ENCODE results near the gene NMNAT3. TPM values are rescaled to one million over a fixed set of nuclear protein-coding genes. Genes with fewer than 3 reads are reported as not detected.

The NMNAT3 gene
- total and polyA plus RNA-seq, 2 experiments from 2014 or later = not detected

- no peak overlapping the region for H3K4me2 ChIP-seq (ENCODE audit: unreplicated experiment)
- H3K4me1 ChIP-seq (ENCODE audit: insufficient read depth) = no peaks in the 10 kb centered on the region
- H3K79me2 ChIP-seq (ENCODE audit: insufficient read depth) = no peaks in the 10 kb centered on the region
- no peak overlapping the region for H3K27ac ChIP-seq
- no peak for DNase-seq
- no peaks in the 10 kb centered on the region for H4K20me1 ChIP-seq (ENCODE audit: insufficient read depth)
- no peaks in the 10 kb centered on the region for H3K36me3 ChIP-seq (ENCODE audit: low read depth)
- 65 to 68% methylated on average over 1 of the region's 1 CpG for WGBS, 2 experiments (ENCODE audit: low coverage in 1 of 2, low lambda C conversion rate in 2 of 2, missing lambda C conversion rate in 2 of 2)
- no peaks in the 10 kb centered on the region for H3F3A ChIP-seq (ENCODE audit: insufficient read depth)
- H3K9me2 ChIP-seq (ENCODE audit: insufficient read depth) = no peaks in the 10 kb centered on the region
- TF ChIP-seq EZH2phosphoT487 (IDR thresholded peaks at IDR 0.05; ENCODE audit: insufficient read depth, low read depth) (no peak), EZH2 (IDR thresholded peaks at IDR 0.05; ENCODE audit: insufficient read depth, poor library complexity, severe bottlenecking) (no peak)
- H3K9ac ChIP-seq = no peak overlapping the region
- no peak overlapping the region for H2AFZ ChIP-seq
- in situ Hi-C loops (cut with MboI) = no loop called here
- no peaks in the 10 kb centered on the region for H3K27me3 ChIP-seq (replicated peaks; ENCODE audit: insufficient read depth)
- H3K4me3 ChIP-seq = no peak overlapping the region
- no peaks in the 10 kb centered on the region for H3K9me3 ChIP-seq (ENCODE audit: low read depth)
Measured at GRCh38 chr3:139619484-139619883, 58.3 kb downstream of the NMNAT3 start.

- no peaks in the 10 kb centered on the region for H3K27me3 ChIP-seq (replicated peaks; ENCODE audit: insufficient read depth)
- no peak overlapping the region for H2AFZ ChIP-seq
- in situ Hi-C loops (cut with MboI) = no loop called here
- H3K9me3 ChIP-seq (ENCODE audit: low read depth) = no peaks in the 10 kb centered on the region
- TF ChIP-seq EZH2 (IDR thresholded peaks at IDR 0.05; ENCODE audit: insufficient read depth, poor library complexity, severe bottlenecking) (no peak), EZH2phosphoT487 (IDR thresholded peaks at IDR 0.05; ENCODE audit: insufficient read depth, low read depth) (no peak)
- H3F3A ChIP-seq (ENCODE audit: insufficient read depth) = no peaks in the 10 kb centered on the region
- DNase-seq = peak; percentile 3
- no peak overlapping the region for H3K4me2 ChIP-seq (ENCODE audit: unreplicated experiment)
- H4K20me1 ChIP-seq (ENCODE audit: insufficient read depth) = no peaks in the 10 kb centered on the region
- no peak overlapping the region for H3K4me3 ChIP-seq
- no peak overlapping the region for H3K9ac ChIP-seq
- no peaks in the 10 kb centered on the region for H3K4me1 ChIP-seq (ENCODE audit: insufficient read depth)
- no peaks in the 10 kb centered on the region for H3K9me2 ChIP-seq (ENCODE audit: insufficient read depth)
- H3K36me3 ChIP-seq (ENCODE audit: low read depth) = no peaks in the 10 kb centered on the region
- H3K79me2 ChIP-seq (ENCODE audit: insufficient read depth) = no peaks in the 10 kb centered on the region
- no peak overlapping the region for H3K27ac ChIP-seq
- 33 to 38% methylated on average over 3 of the region's 3 CpGs for WGBS, 2 experiments (ENCODE audit: low coverage in 1 of 2, low lambda C conversion rate in 2 of 2, missing lambda C conversion rate in 2 of 2)
Measured at GRCh38 chr3:139617672-139618268, 60.0 kb downstream of the NMNAT3 start.

- H3K79me2 ChIP-seq (ENCODE audit: insufficient read depth) = no peaks in the 10 kb centered on the region
- in situ Hi-C loops (cut with MboI) = no loop called here
Measured at GRCh38 chr3:139611528-139611927, 66.2 kb downstream of the NMNAT3 start.

GRCh38 chr3:139610886-139611285 lies 66.9 kb downstream of the NMNAT3 start:
- in situ Hi-C loops (cut with MboI) = no loop called here
- H3K4me1 ChIP-seq (ENCODE audit: insufficient read depth) = no peaks in the 10 kb centered on the region
- no peaks in the 10 kb centered on the region for H4K20me1 ChIP-seq (ENCODE audit: insufficient read depth)
- TF ChIP-seq EZH2 (IDR thresholded peaks at IDR 0.05; ENCODE audit: insufficient read depth, poor library complexity, severe bottlenecking) (no peak), EZH2phosphoT487 (IDR thresholded peaks at IDR 0.05; ENCODE audit: insufficient read depth, low read depth) (no peak)
- no peaks in the 10 kb centered on the region for H3K9me2 ChIP-seq (ENCODE audit: insufficient read depth)
- H3K79me2 ChIP-seq (ENCODE audit: insufficient read depth) = no peaks in the 10 kb centered on the region
- no peak overlapping the region for H3K4me3 ChIP-seq
- DNase-seq = no peak
- H3K36me3 ChIP-seq (ENCODE audit: low read depth) = no peaks in the 10 kb centered on the region
- H3K27ac ChIP-seq = no peak overlapping the region
- H3K4me2 ChIP-seq (ENCODE audit: unreplicated experiment) = no peak overlapping the region
- H3F3A ChIP-seq (ENCODE audit: insufficient read depth) = no peaks in the 10 kb centered on the region
- H2AFZ ChIP-seq = no peak overlapping the region
- H3K27me3 ChIP-seq (replicated peaks; ENCODE audit: insufficient read depth) = 0 out of 2 replicates have a peak, but pooled peaks cover 2% of the 10 kb centered on the region
- 29 to 31% methylated on average over 4 of the region's 4 CpGs for WGBS, 2 experiments (ENCODE audit: low coverage in 1 of 2, low lambda C conversion rate in 2 of 2, missing lambda C conversion rate in 2 of 2)
- H3K9ac ChIP-seq = no peak overlapping the region
- no peaks in the 10 kb centered on the region for H3K9me3 ChIP-seq (ENCODE audit: low read depth)

More at GRCh38 chr3:139611528-139611927, 66.2 kb downstream of the NMNAT3 start:
- Histone ChIP-seq H3K9me3 (ENCODE audit: low read depth) (no peaks in the 10 kb centered on the region), H3K9me2 (ENCODE audit: insufficient read depth) (no peaks in the 10 kb centered on the region), H3K4me3 (no peak overlapping the region), H3F3A (ENCODE audit: insufficient read depth) (no peaks in the 10 kb centered on the region), H2AFZ (no peak overlapping the region), H3K27me3 (replicated peaks; ENCODE audit: insufficient read depth) (no peaks in the 10 kb centered on the region), H3K27ac (no peak overlapping the region), H3K9ac (no peak overlapping the region), H3K4me2 (ENCODE audit: unreplicated experiment) (no peak overlapping the region), H3K36me3 (ENCODE audit: low read depth) (no peaks in the 10 kb centered on the region), H3K4me1 (ENCODE audit: insufficient read depth) (no peaks in the 10 kb centered on the region), H4K20me1 (ENCODE audit: insufficient read depth) (no peaks in the 10 kb centered on the region)
- 57 to 66% methylated on average over 5 of the region's 5 CpGs for WGBS, 2 experiments (ENCODE audit: low coverage in 1 of 2, low lambda C conversion rate in 2 of 2, missing lambda C conversion rate in 2 of 2)
- no peak for TF ChIP-seq EZH2 (IDR thresholded peaks at IDR 0.05; ENCODE audit: insufficient read depth, poor library complexity, severe bottlenecking)
- TF ChIP-seq EZH2phosphoT487 (IDR thresholded peaks at IDR 0.05; ENCODE audit: insufficient read depth, low read depth) = no peak
- DNase-seq = no peak
